HG03060 (cell line): Measurements from ENCODE around the gene EPS15.
"Not testable (repeated sequence)": the region's sequence is repeated elsewhere in the genome, so short reads cannot be mapped to it uniquely, and the experiment has no call there.

Experiments used
- ATAC-seq: cut with Tn5 transposase; IDR thresholded peaks from one replicate; pipeline ENCODE4 v1.9.1; 2021; ENCODE audit warnings: low read depth, moderate number of reproducible peaks; ENCODE audit not compliant: unreplicated experiment

The EPS15 gene

DNA sequence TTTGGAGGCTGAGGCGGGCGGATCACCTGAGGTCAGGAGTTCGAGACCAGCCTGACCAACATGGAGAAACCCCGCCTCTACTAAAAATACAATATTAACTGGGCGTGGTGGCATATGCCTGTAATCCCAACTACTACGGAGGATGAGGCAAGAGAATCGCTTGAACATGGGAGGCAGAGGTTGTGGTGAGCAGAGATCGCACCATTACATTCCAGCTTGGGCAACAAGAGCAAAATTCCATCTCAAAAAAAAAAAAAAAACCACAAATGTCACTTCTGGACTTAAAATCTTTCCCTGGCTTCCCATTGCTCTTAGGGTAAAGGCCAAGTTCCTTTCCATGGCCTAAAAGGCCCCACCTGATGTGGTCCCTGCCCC lies 194.1 kb downstream of the EPS15 start:
- not testable (repeated sequence) for ATAC-seq

DNA sequence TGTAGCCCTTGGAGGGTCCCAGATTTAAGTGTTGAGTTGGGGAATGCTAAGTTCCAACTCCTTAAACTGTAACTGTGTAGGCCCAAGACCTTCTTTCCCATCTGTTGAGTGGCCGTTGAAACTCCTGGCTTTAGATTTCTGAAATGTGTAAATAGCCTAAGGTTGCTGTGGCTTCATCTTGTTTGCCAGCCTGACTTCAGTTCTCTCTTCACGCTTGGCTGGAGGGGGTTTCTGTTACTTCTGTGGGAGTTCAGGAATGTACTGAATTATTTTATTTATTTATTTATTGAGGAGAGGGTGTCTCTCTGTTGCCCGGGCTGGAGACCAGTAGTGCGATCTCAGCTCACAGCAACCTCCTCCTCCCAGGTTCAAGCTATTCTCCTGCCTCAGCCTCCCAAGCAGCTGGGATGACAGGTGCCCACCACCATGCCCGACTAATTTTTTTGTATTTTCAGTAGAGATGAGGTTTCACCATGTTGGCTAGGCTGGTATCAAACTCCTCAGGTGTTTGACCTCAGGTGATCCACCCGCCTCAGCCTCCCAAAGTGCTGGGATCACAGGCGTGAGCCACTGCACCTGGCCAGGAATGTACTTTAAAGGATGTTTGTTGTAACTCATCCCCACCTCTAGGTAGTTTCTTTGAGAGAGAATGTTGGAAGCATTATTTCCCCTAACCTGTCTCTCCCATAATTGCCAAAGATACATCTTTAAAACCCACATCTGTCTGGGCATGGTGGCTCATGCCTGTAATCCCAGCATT lies 194.6 kb downstream of the EPS15 start:
- ATAC-seq, result no peak

DNA sequence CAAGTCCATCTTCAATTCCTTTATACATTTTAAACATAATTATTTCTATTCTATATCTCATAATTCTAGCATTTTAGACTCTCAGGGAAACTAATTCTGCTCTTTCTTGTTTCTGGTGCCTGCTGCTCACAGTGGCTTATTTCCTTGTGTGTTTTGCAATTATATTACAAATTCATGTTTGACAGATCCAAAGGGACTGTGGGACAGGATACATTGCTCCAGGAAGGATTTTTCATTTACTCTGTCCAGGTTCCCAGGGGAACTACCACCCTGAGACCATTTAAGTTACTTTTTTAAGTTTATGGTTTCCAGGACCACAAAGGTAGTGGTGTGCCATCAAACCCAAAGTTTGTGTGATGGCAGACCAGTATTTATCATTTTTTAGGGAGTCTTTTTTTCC lies 195.3 kb downstream of the EPS15 start:
- ATAC-seq, result no peak

DNA sequence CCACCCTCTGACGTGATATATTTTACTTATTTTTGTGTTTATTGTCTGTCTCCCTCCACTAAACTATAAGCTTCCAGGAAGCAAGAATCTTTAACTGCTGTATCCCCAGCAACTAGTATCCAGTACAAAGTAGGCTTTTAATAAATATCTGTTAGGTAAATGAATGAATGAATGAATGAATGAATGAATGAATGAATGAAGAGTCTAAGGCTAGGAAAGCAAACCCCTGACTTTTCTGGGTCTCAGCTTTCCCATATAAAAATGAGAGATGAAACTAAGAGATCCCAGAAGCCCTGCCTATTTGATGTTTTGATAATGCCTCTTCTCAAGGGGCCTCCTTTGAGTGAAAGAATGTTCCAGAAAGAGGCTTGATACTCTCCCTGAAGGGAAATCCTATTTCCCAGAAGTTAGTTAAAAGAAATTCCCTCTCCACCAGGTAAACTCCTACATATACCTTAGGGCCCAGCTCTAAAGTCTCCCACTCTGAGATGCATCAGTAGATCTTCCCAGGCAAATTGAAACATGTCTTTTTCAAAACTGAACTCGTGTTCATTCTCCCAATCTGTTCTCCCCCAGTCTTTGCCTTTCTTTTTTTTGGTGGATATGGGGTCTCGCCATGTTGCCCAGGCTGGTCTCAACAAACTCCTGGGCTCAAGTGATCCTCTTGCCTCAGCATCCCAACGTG lies 196.5 kb downstream of the EPS15 start:
- ATAC-seq, result no peak

DNA sequence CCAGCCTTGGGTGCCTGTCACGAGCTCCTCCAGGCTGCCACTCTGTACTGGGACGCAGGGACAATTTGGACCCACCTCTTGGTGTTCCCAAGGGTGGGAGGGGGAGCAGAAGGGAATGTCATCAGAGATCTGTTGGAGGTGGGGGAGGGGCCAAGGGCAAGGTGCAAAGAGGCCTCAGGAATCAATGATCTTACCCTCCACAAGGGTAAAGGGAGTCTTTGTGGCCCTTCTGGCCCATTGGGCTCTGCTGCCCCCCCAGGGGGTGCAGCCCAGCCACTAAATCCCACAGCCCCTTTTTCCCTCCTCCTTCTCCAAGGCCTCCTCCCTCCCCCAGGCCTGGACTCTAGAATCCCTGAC lies 197.2 kb downstream of the EPS15 start:
- no peak for ATAC-seq

DNA sequence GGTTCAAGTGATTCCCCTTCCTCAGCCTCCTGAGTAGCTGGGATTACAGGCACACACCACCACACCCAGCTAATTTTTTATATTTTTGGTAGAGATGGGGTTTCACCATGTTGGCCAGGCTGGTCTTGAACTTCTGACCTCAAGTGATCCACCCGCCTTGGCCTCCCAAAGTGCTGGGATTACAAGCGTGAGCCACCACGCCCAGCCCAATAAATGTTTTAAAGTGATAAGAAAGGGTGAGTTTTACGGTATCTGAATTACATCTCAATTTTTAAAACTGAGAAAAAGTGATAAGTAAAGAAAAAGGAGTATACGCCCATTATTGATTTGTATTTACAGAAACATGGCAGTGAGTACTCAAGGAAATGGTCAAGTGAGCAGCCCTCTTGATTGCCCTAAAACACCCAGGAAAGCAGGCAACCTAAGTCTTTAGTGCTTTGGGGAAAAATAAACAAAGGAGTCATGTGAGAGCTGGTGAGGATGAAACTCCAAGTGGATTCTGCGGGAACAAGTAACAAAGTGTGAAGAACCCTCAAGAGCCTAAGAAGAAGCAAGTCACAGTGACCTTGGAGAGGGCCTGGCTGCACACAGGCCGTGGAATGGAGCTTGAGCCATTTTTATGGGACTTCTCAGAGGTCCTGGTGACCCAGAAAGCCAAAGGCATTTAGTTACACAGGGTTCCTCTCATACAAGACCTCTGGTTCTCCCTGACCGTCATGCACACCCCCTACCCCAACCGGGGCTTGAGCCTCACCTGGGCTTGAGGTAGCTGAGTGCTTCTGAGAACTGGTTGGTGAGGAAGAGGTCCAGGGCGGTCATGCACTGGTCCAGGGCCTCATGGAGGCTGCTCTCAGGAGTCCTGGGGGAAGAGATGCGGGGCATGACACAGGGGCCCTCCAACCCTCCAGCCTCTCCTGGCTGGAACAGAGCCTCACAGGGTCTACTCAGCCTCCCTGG lies 197.8 kb downstream of the EPS15 start:
- ATAC-seq, result no peak

DNA sequence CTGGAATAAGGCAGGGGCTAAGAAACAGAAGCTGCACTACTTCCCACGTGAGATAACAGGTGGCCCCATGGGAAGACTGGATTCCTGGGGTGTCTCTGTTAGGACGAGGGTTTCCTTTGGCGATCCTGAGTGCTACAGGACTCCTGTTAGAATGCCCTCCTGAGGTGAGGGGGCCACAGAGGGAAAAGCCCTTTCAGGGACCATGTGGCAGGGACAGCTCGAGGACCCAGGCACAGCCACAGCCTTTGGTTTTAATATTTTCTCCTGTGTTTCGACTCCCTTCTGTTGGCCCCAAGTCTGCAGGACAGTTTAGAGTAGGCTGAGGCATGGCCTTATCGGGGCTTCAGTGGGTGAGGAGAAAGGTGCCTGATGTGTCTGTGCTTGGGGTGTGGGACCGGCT lies 201.3 kb downstream of the EPS15 start:
- no peak for ATAC-seq

DNA sequence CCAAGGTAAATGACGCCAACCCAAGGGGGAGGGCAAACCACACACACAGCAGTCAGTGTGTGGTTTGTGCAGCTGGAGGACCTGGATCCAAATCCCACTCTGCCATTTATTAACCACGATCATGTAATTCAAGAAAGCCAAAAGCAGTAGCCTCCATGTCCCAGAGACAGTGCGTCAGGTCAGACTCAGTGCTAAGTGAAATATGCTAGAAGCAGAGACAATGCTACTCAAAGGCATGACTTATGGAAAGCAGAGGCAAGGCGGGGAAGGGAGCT lies 202.3 kb downstream of the EPS15 start:
- no peak for ATAC-seq

DNA sequence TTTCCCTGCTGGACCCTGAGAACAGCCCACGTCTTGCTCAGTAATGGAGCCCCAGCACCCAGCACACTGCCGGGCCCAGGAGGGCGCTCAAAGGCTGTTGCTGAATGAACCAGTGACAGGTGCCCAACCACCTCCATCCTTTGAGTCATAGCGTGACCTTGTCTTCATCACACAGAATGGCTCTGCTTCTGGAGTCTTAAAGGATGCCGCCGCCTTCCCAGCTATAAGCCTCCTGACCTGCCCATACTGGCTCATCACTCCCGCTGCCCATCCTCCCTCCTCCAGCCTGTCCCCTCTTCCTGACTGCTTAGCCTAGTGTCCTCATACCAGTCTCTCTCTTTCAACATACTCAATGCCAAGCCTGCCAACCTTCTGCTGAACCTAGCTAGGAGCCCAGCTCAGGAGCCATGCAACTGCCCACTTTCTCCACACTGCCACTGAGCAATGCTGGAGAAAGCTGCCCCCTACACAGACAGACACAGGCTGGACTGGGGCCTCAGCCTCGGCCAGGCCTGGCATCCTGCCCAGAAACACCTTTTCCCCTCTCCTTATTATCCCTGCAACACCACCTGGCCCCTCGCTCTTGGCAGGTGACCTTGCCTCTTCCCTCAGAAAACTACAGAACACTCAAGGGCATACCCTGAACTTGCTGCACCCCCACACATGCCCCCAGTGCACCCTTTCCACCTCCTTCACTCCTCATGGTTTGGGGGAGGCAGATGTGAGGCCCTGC lies 202.8 kb downstream of the EPS15 start:
- no peak for ATAC-seq

DNA sequence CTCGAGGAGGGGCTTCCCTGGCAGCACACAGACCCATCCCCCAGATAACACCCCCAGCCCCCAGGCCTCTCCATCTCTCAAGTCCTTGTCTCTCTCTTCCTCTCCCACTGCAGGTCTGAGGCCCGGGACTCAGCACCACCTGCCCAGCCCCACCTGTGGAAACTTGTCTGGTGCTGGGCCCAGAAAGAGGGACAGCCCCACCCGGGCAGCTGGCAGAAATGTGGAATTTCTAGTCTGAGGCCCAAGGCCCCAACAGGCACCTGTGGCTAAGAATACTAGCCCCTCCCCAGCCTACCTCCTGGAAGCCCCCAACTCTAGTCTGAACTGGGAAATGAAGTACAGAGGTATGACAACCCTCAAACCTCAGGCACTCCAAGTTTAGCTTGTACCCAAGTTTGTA lies 204.1 kb downstream of the EPS15 start:
- ATAC-seq, result no peak

DNA sequence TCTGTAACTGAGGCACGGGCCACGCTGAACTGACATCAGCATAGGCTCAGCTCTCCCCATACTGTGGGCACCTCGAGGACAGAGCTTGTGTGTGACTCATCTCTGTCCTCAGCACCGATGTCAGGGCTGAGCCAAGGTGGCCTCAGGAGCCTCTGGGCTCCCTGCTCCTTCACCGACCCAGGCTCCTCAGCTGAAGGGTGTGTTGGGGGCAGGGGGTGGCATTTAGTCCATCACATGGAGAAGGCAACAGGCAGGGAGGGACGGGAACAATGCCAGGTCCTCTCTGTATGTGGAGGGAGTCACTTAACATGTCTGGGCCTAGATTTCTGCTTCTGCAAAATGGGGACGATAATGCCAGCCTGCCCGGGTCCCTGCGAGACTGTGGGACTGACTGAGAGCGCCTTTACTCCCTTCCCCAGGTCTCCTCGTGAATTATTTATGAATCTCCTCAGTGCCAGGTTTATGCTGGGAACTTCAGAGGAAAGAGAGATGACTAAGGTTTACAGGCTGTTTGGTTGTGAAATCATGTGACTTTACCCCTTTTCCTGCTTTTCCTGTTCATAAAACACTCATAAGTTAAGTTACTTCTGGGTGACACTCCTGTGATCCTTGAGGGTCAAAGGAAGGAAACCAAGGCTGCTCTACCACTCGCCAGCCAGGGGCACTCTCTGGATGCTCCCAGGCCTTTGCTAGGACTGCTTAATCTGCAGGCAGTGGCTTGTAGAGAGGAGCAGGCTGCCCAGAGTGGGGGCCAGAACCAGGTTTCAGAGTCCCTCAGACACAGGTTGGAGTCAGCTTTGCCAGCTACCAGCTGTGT lies 204.9 kb downstream of the EPS15 start:
- no peak for ATAC-seq

DNA sequence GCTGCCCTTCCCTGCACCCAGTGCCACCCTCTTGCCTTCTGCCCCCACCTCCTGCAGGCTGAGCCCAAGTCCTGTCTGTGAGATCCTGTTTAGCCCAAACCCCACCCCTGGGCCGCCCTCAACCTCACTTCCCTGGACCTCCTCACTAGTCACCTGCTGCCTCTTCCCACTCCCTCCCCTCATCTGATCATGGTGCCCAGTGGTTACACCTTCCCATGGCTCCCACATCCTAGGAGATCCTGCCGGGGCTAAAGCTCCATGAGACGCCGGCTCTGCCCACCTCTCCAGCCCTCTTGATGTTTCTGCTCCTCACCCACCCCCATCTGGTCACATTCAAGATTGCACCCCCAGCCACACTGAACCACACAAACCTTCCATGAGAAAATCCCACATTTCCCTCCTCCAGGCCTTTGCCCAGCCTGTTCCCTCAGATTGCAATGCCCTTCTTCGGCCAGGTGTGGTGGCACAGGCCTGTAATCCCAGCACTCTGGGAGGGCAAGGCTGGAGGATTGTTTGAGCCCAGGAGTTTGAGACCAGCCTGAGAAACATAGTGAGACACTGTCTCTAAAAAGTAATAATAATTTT lies 205.7 kb downstream of the EPS15 start:
- no peak for ATAC-seq

DNA sequence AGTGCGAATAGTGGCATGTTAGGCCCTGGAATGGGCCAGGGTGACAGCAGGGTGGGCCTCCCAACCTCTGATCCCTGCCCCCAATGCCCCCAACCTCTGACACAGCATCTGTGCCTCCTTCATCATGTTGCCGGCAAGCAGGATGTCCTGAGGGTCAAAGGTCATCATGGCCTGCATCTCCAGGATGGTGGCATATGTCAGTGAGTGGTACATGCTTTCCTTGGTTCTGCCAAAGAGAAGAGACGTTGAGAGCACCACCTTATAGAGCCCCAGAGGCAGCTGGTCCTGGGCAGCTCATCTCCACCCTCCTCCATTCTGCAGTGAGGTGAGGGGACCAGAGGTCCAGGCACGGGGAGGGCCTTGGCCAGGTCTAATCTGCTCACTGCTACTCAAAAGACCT lies 206.3 kb downstream of the EPS15 start:
- no peak for ATAC-seq

DNA sequence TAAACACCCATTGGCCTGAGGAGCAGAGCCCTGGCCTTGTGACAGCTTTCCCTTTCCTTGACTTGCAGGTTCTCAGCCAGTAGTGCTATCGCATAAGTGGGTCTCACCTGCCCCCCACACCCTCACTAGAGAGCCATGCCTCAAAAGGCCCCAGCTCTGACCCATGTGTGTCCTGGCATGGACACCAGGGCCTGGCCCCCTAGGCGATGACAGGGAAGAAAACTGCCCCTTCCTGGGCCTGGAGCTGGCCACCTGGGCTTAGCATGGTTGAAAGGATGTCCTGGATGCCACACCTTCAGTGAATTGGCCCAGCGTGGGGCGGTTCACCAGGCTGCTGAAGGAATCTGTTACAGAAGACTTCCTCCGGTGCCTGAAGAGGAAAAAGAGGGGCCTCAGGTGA lies 207.2 kb downstream of the EPS15 start:
- no peak for ATAC-seq

DNA sequence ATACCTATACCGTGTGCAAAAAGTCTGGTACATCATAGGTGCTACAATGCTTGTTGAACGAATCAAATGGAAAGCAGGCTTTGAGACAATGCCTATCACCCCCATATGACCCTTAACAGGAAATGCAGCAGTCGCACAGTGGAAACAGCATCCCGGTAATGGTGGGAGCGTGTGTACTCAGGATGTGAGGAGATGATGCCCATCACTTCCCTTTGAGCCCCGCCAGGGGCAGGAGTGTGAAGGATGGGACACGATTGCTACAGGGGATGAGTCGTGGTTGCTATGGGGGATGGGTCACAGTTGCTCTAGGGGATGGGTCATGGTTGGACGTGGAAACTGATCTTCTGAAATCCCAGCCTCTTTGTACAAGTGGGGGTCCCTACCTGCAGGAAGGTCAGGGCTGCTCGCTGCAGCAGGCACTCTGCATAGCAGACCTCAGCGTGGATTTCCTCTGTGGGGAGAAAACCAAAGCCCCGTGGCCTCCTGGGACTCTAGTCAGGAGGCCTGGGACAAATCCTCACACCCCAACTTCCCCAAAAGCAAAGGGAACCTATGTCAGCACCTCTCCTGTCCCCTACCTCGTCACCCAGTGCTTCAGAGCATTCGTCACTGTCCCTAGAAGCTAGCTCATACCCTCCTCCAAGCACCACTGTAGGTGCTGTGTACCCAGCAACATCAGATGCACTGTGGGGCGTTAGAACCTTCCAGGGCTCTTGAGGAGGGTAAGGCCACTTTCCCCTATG lies 208.0 kb downstream of the EPS15 start:
- ATAC-seq, result no peak

DNA sequence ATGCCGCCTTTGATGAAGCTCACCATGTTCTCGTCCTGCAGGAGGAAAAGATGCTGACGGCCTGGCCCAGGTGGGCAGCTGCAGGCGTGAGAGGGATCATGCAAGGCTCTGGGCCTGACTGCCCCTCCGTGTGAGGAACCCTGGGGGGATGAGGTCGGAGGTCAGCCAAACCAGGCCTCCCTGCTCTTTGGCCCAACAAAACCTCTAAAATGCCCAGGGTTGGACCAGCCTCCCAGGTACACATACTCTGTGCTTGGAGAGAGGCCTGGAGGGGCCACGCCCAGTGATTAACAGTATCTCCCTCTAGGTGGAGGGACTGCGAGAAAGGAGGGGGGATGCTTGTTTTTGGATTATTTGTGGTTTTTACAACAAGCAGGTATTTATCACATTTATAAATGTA lies 209.8 kb downstream of the EPS15 start:
- ATAC-seq, result no peak

DNA sequence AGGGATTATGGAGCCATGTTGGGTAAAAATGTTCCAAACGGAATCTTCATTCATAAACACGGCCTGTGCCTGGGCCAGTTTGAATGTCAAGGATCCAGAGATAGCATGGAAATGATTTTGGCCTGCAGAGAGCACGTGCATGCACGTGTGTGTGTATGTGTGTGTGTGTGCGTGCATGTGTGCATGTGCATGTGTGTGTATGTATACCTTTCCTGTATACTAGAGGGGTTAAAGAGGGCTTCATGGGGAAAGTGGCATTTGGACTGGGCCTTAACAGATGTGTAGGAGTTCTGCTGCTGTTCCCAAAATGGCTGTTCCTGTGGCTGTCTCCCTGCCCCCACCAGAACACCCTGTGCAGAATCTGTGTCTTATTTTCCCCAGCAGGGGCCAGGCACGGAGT lies 210.4 kb downstream of the EPS15 start:
- no peak for ATAC-seq

DNA sequence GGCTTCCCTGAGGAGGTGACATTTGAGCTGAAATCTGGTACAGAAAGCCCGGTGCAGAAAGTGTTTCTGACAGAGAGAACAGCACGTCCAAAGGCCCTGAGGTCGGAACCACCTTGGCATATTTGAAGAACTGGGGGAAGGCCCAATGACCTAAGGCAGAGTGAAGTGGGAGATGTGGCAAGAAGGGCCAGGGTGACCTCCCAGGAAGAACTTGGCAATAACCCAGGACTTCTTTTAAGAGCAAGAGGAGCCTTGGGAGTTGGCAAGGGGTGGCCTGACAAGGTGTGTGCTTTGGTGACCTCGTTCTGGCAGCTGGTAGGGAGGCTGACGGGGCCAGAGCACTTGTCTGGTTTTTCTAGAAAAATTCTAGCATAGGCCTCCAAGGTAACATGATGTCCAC lies 212.1 kb downstream of the EPS15 start:
- ATAC-seq, result no peak

DNA sequence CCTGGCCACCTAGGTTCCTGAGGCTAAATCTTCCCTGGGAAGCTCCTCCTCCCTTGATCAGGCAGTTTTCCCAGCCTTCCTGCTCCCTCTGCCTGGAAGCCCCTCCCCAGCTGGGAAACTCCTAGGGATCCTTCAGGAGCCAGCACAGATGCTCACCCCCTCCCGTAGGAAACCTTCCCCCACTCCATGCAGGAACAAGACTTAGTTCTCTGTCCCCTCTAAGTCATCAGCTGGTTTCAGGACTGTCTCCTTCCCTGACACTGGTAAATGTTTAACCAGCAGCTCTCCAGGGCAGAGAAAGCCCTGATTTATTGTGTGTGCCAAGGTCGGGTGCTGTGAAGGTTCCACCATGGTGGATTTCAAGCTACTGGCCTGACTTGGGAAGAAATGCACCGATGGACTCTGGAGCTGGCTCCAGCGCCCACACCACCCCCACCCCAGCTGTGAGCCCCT lies 213.7 kb downstream of the EPS15 start:
- no peak for ATAC-seq
